Ovary (tissue), 3 donors: ENCODE measurements around the gene CRTAP.

ENCODE experiments used
- CTCF ChIP-seq, 3 donors: fragments of 450-650 bp in 2 of 3; fragments of 200-600 bp in 1 of 3; IDR thresholded peaks; one replicate each; pipeline versions ENCODE4 v1.5.1 to v1.8.0; 2016 to 2022; ENCODE audit warnings: antibody characterized with exemption in 3 of 3, mild to moderate bottlenecking in 1 of 3
- EP300 ChIP-seq: sonication (generic); formaldehyde crosslinking; IDR thresholded peaks from one replicate; pipeline ENCODE4 v1.6.1; 2017; ENCODE audit warnings: antibody characterized with exemption
- POLR2A ChIP-seq: fragments of 450-650 bp; IDR thresholded peaks from one replicate; pipeline ENCODE4 v1.6.1; 2017; ENCODE audit warnings: antibody characterized with exemption, mild to moderate bottlenecking, moderate library complexity
- donor health status: DM: no; HTN: no; CAD: no.

- no peak for TF ChIP-seq CTCF (IDR thresholded peaks at IDR 0.05)
- no peak for TF ChIP-seq EP300
- TF ChIP-seq POLR2A = no peak
These were observed 31.5 kb downstream of the CRTAP start for GRCh38 chr3:33145221-33145900.
